H9 (cell line): ENCODE results near the gene SH3BGRL3. TPM values are rescaled to one million over a fixed set of nuclear protein-coding genes. Genes with fewer than 3 reads are reported as not detected.

Experiments
- DNase-seq: peaks from one replicate; pipeline ENCODE4 v3.0.0-alpha.2; 2017
- H2AFZ ChIP-seq: one replicate; pipeline ENCODE4 v1.6.1; 2013; ENCODE audit warnings: mild to moderate bottlenecking, low read length, control low read depth, moderate library complexity
- H2AK5ac ChIP-seq: 2 replicates; pipeline ENCODE4 v1.6.1; 2013; ENCODE audit warnings: low read length, control low read depth, mixed read lengths; ENCODE audit not compliant: insufficient read length
- H2BK120ac ChIP-seq: one replicate; pipeline ENCODE4 v1.6.1; 2013; ENCODE audit warnings: low read depth, mild to moderate bottlenecking, low read length, control low read depth, inconsistent platforms; ENCODE audit not compliant: poor library complexity, severe bottlenecking
- H2BK12ac ChIP-seq: 2 replicates; pipeline ENCODE4 v1.6.1; 2013; ENCODE audit warnings: low read length, control low read depth, mixed read lengths, low read depth; ENCODE audit not compliant: insufficient read length
- H2BK15ac ChIP-seq: 2 replicates; pipeline ENCODE4 v1.6.1; 2013; ENCODE audit warnings: low read depth, low read length, control low read depth
- H2BK20ac ChIP-seq: one replicate; pipeline ENCODE4 v1.6.1; 2013; ENCODE audit warnings: low read depth, mild to moderate bottlenecking, low read length, control low read depth, inconsistent platforms; ENCODE audit not compliant: poor library complexity, severe bottlenecking
- H2BK5ac ChIP-seq: 2 replicates; pipeline ENCODE4 v1.6.1; 2013; ENCODE audit warnings: low read length, control low read depth, mixed read lengths; ENCODE audit not compliant: insufficient read length
- H3K14ac ChIP-seq: 2 replicates; pipeline ENCODE4 v1.6.1; 2013; ENCODE audit warnings: low read length, control low read depth; ENCODE audit not compliant: insufficient read depth
- H3K18ac ChIP-seq: 2 replicates; pipeline ENCODE4 v1.6.1; 2013; ENCODE audit warnings: low read depth, mild to moderate bottlenecking, mixed read lengths, low read length, control low read depth; ENCODE audit not compliant: insufficient read length
- H3K23ac ChIP-seq: 2 replicates; pipeline ENCODE4 v1.6.1; 2013; ENCODE audit warnings: low read length, control low read depth, mixed read lengths, low read depth; ENCODE audit not compliant: insufficient read length
- H3K23me2 ChIP-seq: 2 replicates; pipeline ENCODE4 v1.6.1; 2013; ENCODE audit warnings: low read depth, mild to moderate bottlenecking, mixed read lengths, low read length, control low read depth; ENCODE audit not compliant: insufficient read length, poor library complexity, severe bottlenecking
- H3K27ac ChIP-seq: 2 replicates; pipeline ENCODE4 v1.5.1; 2013; ENCODE audit warnings: low read length, control low read depth, mixed read lengths, low read depth; ENCODE audit not compliant: insufficient read length
- H3K27me3 ChIP-seq: 2 replicates; pipeline ENCODE4 v1.6.1; 2013; ENCODE audit warnings: low read length, control low read depth, inconsistent platforms; ENCODE audit not compliant: insufficient read depth
- H3K4ac ChIP-seq: 2 replicates; pipeline ENCODE4 v1.6.1; 2013; ENCODE audit warnings: low read depth, mild to moderate bottlenecking, control low read depth, inconsistent platforms, low read length, moderate library complexity
- H3K4me1 ChIP-seq: 2 replicates; pipeline ENCODE4 v1.6.1; 2013; ENCODE audit warnings: low read length, control low read depth, inconsistent platforms; ENCODE audit not compliant: insufficient read depth
- H3K4me2 ChIP-seq: 2 replicates; pipeline ENCODE4 v1.6.1; 2013; ENCODE audit warnings: low read length, control low read depth, mixed read lengths; ENCODE audit not compliant: insufficient read length, insufficient read depth
- H3K56ac ChIP-seq: 2 replicates; pipeline ENCODE4 v1.6.1; 2013; ENCODE audit warnings: low read depth, mild to moderate bottlenecking, mixed read lengths, low read length, control low read depth; ENCODE audit not compliant: insufficient read length
- H3K79me1 ChIP-seq: 2 replicates; pipeline ENCODE4 v1.6.1; 2013; ENCODE audit warnings: low read depth, mild to moderate bottlenecking, moderate library complexity, low read length, control low read depth, inconsistent platforms; ENCODE audit not compliant: insufficient read depth, poor library complexity, severe bottlenecking
- H3K79me2 ChIP-seq: 2 replicates; pipeline ENCODE4 v1.6.1; 2013; ENCODE audit warnings: low read length, control low read depth, inconsistent platforms; ENCODE audit not compliant: insufficient read depth
- H3K9ac ChIP-seq: 2 replicates; pipeline ENCODE4 v1.6.1; 2013; ENCODE audit warnings: low read length, control low read depth, mixed read lengths; ENCODE audit not compliant: insufficient read length; ENCODE audit errors: extremely low read depth
- H3K9me3 ChIP-seq: one replicate; pipeline ENCODE4 v1.6.1; 2013; ENCODE audit warnings: low read depth, low read length, inconsistent platforms; ENCODE audit not compliant: control insufficient read depth
- H3T11ph ChIP-seq: one replicate; pipeline ENCODE4 v1.6.1; 2013; ENCODE audit warnings: mild to moderate bottlenecking, low read length, control low read depth, inconsistent platforms
- H4K20me1 ChIP-seq: one replicate; pipeline ENCODE4 v1.6.1; 2013; ENCODE audit not compliant: control insufficient read depth, insufficient read length, insufficient read depth
- H4K5ac ChIP-seq: 2 replicates; pipeline ENCODE4 v1.6.1; 2013; ENCODE audit warnings: low read depth, mild to moderate bottlenecking, mixed read lengths, low read length, control low read depth; ENCODE audit not compliant: insufficient read length
- H4K8ac ChIP-seq: replicated peaks from 2 replicates; pipeline ENCODE4 v1.6.1; 2013; ENCODE audit warnings: low read length, control low read depth, mixed read lengths, low read depth; ENCODE audit not compliant: insufficient read length
- H4K91ac ChIP-seq: 2 replicates; pipeline ENCODE4 v1.6.1; 2013; ENCODE audit warnings: low read depth, mild to moderate bottlenecking, moderate library complexity, mixed read lengths, low read length, control low read depth; ENCODE audit not compliant: insufficient read length
- H3K27ac Mint-ChIP-seq, 3 experiments: 2 replicates in 2 of 3; 3 replicates in 1 of 3; pipeline ENCODE4 v1.8.0; 2020 to 2021; ENCODE audit warnings: mixed read lengths in 3 of 3, mild to moderate bottlenecking in 1 of 3, moderate library complexity in 1 of 3
- H3K27me3 Mint-ChIP-seq: 2 replicates; pipeline ENCODE4 v1.8.0; 2021; ENCODE audit warnings: low read depth, mild to moderate bottlenecking, moderate library complexity, mixed read lengths
- H3K36me3 Mint-ChIP-seq, 3 experiments: 2 replicates in 2 of 3; 3 replicates in 1 of 3; pipeline ENCODE4 v1.8.0; 2020 to 2021; ENCODE audit warnings: low read depth in 3 of 3, mixed read lengths in 3 of 3; ENCODE audit not compliant: insufficient read depth in 1 of 3
- H3K4me1 Mint-ChIP-seq, 2 experiments: 2 replicates each; pipeline ENCODE4 v1.8.0; 2020; ENCODE audit warnings: mixed read lengths in 2 of 2
- H3K4me3 Mint-ChIP-seq, 2 experiments: 2 replicates in 1 of 2; 3 replicates in 1 of 2; pipeline ENCODE4 v1.8.0; 2020 to 2021; ENCODE audit warnings: mild to moderate bottlenecking in 2 of 2, mixed read lengths in 2 of 2, moderate library complexity in 1 of 2
- H3K9me3 Mint-ChIP-seq, 2 experiments: 2 replicates in 1 of 2; 3 replicates in 1 of 2; pipeline ENCODE4 v1.8.0; 2020; ENCODE audit warnings: mild to moderate bottlenecking in 2 of 2, mixed read lengths in 2 of 2, moderate library complexity in 1 of 2
- WGBS: extraction: QIAGEN DNeasy Blood & Tissue Kit; methylation state at CpG from one replicate; pipeline ENCODE4 v1.1.7; 2013; ENCODE audit warnings: missing lambda C conversion rate, low lambda C conversion rate, mixed read lengths; ENCODE audit not compliant: insufficient read length; ENCODE audit errors: extremely low coverage; 5-methylcytosine and 5-hydroxymethylcytosine counted together
- total RNA-seq: library from RNA; stranded (reverse); gene quantifications from 2 replicates; pipeline ENCODE4 v1.2.1, GENCODE V29; 2021
- TF ChIP-seq, protein P1 (sequence below): fragments of 200-600 bp; sonication (generic); conservative IDR thresholded peaks from 3 replicates; pipeline ENCODE4 v1.8.0; 2021; ENCODE audit warnings: antibody characterized with exemption, mild to moderate bottlenecking

The SH3BGRL3 gene
- total RNA-seq, 1 experiment from 2014 or later: 86.3 TPM

DNA sequence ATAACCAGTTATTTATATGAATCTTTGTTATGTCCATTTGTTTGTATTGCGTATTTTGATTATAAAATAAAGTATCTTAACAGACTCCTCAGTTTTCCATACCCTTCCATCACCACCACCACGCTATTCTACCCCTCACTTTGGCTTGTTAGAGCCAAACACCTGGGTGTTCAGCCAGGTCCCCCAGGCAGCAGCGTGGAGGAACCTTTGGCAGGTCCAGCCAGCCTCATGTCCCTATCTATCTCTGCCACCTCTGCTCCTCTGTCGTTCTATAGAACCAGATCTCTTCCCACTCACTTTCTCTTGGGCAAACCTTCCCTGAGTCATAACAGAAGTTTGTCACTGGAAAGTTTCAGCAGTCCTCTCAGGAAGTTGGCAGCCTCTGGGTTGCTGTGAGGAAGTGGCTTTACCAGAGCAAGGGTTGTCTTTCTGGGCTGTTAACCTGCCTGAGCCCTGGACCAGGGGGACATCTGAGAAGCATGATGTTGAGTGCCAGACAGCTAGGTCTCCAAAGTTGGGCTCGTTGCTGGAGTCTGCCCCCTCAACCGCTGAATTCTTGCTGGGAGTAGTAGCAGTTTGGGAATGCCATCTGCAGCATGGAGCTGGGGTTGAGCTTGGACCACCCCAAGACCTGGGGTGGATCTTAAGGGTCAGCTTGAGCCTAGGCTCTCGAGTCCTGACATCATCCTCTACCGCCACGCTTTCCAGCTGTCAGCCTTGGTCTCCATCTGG, 996 bp upstream of the SH3BGRL3 start:
- Histone ChIP-seq H3K4me1 (peaks cover 11% of the 10 kb centered on the region; the same call in 1 of the 2 replicates), H2BK120ac (no peak overlapping the region), H3K4ac (no peak overlapping the region), H3K9ac (no peak overlapping the region), H3K9me3 (no peaks in the 10 kb centered on the region), H3K18ac (no peak overlapping the region), H3K79me1 (no peaks in the 10 kb centered on the region), H2AFZ (no peak overlapping the region), H2BK12ac (no peak overlapping the region), H4K20me1 (peaks cover 2% of the 10 kb centered on the region), H2AK5ac (no peak overlapping the region), H3K4me2 (peak overlapping the region; percentile 60), H3K27ac (no peak overlapping the region), H2BK15ac (no peak overlapping the region), H3K23me2 (peaks cover 13% of the 10 kb centered on the region), H3T11ph (no peak overlapping the region), H3K56ac (no peak overlapping the region), H2BK5ac (no peak overlapping the region), H4K8ac (no peak overlapping the region), H3K27me3 (no peaks in the 10 kb centered on the region), H4K91ac (no peak overlapping the region), H3K79me2 (no peaks in the 10 kb centered on the region), H3K14ac (no peak overlapping the region), H2BK20ac (no peak overlapping the region), H4K5ac (no peak overlapping the region), H3K23ac (no peak overlapping the region)
- TF ChIP-seq, protein P1, sequence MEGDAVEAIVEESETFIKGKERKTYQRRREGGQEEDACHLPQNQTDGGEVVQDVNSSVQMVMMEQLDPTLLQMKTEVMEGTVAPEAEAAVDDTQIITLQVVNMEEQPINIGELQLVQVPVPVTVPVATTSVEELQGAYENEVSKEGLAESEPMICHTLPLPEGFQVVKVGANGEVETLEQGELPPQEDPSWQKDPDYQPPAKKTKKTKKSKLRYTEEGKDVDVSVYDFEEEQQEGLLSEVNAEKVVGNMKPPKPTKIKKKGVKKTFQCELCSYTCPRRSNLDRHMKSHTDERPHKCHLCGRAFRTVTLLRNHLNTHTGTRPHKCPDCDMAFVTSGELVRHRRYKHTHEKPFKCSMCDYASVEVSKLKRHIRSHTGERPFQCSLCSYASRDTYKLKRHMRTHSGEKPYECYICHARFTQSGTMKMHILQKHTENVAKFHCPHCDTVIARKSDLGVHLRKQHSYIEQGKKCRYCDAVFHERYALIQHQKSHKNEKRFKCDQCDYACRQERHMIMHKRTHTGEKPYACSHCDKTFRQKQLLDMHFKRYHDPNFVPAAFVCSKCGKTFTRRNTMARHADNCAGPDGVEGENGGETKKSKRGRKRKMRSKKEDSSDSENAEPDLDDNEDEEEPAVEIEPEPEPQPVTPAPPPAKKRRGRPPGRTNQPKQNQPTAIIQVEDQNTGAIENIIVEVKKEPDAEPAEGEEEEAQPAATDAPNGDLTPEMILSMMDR: no peak
- peaks cover 46 to 60% (median 57%) of the 10 kb centered on the region in 3 experiments for H3K36me3 Mint-ChIP-seq
- peak overlapping the region; percentile 76 to 85 for H3K4me3 Mint-ChIP-seq
- no peak for DNase-seq
- WGBS: no CpG with 5 or more reads among the region's 9 CpGs
- H3K27me3 Mint-ChIP-seq: no peaks in the 10 kb centered on the region; the same call in 1 of the 2 replicates
- H3K9me3 Mint-ChIP-seq: no peaks in the 10 kb centered on the region
- peak overlapping the region; percentile 89 to 93 (median 92); a peak in 5 of 7 replicates for H3K27ac Mint-ChIP-seq
- H3K4me1 Mint-ChIP-seq: peaks cover 52 to 54% of the 10 kb centered on the region in 2 experiments
